OCI-M2 (cell line): ENCODE measurements around the gene RPS3.

Experiments
- DNase-seq: peaks from one replicate; lab custom pipeline; 2025; ENCODE audit not compliant: unreplicated experiment; lab: John Stamatoyannopoulos, UW

Gene RPS3

GRCh38 chr11:75434051-75434450 is 34.7 kb downstream of the RPS3 start:
- no peak for DNase-seq

- DNase-seq = no peak
Observed at GRCh38 chr11:75434886-75435570, 35.7 kb downstream of the RPS3 start.

- no peak for DNase-seq
Observed at GRCh38 chr11:75435571-75435925, 36.2 kb downstream of the RPS3 start.

GRCh38 chr11:75436806-75437205 is 37.5 kb downstream of the RPS3 start:
- no peak for DNase-seq

- DNase-seq = no peak
Observed at GRCh38 chr11:75437966-75438659, 38.8 kb downstream of the RPS3 start.

- no peak for DNase-seq
Observed at GRCh38 chr11:75439026-75439425, 39.7 kb downstream of the RPS3 start.

- DNase-seq = no peak
Observed at GRCh38 chr11:75439495-75440120, 40.3 kb downstream of the RPS3 start.

GRCh38 chr11:75440960-75441803 is 41.9 kb downstream of the RPS3 start:
- no peak for DNase-seq

- no peak for DNase-seq
Observed at GRCh38 chr11:75441804-75442132, 42.5 kb downstream of the RPS3 start.

- no peak for DNase-seq
Observed at GRCh38 chr11:75442161-75442885, 43.0 kb downstream of the RPS3 start.

GRCh38 chr11:75443043-75443442 is 43.7 kb downstream of the RPS3 start:
- no peak for DNase-seq

GRCh38 chr11:75445315-75445953 is 46.1 kb downstream of the RPS3 start:
- no peak for DNase-seq

- DNase-seq = no peak
Observed at GRCh38 chr11:75447415-75447814, 48.1 kb downstream of the RPS3 start.

- no peak for DNase-seq
Observed at GRCh38 chr11:75449271-75449670, 50.0 kb downstream of the RPS3 start.

- DNase-seq = no peak
Observed at GRCh38 chr11:75449776-75450175, 50.5 kb downstream of the RPS3 start.

GRCh38 chr11:75450236-75450635 is 50.9 kb downstream of the RPS3 start:
- no peak for DNase-seq

- no peak for DNase-seq
Observed at GRCh38 chr11:75450826-75451821, 51.8 kb downstream of the RPS3 start.

GRCh38 chr11:75453916-75454655 is 54.8 kb downstream of the RPS3 start:
- no peak for DNase-seq

- no peak for DNase-seq
Observed at GRCh38 chr11:75454987-75455386, 55.7 kb downstream of the RPS3 start.
